Measurements from ENCODE around the gene MRAS. TPM values are rescaled to one million over a fixed set of nuclear protein-coding genes. Genes with fewer than 3 reads are reported as not detected.

Gene MRAS
- total RNA-seq: 2.7 and 18.7 TPM in 2 replicates

DNA sequence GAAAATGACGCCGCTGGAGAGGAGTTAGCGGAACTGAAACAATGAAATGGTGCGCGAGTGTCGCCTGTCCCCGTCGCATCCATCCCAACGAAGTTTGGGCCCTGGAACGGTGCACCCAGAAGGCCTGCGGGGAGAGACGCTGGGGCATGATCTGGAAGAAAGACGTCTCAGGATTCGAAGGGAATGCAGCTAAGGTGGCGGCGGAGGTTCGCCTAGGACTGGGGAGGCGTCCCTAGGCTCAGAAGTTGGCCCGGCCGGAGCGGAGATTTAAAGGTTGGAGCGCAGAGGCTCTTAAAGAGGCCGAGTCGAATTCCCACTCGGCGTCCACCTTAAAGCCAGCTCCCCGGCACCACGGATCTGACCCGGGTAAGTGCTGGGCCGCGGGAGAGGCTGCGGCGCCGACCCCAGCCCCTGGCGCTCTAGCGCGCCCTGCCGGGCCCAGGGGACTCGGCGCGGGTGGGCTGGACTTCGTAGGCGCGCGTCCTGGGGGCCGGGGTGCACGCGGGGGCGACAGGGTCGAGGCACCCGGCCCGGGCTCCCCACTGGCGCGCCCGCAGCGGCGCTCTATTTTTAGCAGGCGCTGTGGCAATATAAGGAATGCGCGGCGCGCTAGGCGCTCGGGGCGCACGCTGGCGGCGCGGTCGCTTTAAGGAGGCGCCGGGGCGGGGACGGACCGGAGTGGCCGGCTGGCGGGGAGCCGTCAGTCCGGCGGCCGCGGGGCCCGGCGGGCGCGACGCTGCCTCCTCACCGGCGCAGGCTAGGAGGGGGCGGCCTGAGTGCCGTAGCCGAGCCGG, at the start of gene MRAS:
Gene MRAS (plus strand): TSS at position 620 of the 794 bp plus-strand sequence. CDS start 24,305 bp downstream, outside the sequence.

DNA sequence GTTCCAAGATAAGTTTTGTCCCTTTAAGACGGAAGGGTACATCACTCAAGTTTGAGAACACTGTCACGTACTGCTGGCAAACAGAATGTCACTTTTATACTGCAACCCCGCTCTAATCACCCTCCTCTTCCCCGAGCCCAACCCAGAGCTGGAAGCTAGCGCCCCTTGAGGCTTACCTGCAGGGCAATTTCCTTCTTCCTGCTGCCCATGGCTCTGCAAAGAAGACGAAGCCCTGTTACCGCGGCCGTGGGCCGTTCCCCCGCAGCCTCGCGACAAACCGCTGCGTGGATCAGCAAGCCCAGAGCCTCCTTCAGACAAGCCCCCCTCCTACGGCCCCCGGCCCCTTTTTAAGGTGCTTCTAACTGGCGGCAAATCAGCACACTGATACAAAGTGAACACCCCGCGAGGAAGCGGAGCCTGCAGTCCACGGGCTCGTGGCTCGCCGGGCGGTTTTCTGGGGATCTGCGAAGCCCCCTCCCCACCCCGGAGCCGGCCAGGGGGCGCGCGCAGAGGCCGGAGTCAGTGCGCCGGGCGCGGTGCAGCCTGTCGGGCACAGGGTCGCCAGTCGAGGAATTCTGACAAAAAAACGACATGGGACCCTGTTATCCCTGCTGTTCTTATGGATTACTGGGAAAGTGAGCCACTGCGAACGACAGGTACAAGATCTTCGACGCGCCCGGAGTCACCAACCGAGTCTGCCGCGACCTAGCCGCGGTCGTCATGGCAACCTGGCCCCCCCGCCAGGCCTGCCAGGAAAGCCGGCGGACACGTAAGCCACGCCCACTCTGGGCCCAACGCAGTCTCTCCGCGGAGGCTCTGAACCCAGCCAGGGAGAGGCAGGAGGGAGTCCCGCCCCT, 19.0 kb upstream of the MRAS start, which contains the start of gene NME9:
Gene NME9 (minus strand): TSS at position 725 of the 857 bp plus-strand sequence. CDS start 516 bp downstream, at position 209.

DNA sequence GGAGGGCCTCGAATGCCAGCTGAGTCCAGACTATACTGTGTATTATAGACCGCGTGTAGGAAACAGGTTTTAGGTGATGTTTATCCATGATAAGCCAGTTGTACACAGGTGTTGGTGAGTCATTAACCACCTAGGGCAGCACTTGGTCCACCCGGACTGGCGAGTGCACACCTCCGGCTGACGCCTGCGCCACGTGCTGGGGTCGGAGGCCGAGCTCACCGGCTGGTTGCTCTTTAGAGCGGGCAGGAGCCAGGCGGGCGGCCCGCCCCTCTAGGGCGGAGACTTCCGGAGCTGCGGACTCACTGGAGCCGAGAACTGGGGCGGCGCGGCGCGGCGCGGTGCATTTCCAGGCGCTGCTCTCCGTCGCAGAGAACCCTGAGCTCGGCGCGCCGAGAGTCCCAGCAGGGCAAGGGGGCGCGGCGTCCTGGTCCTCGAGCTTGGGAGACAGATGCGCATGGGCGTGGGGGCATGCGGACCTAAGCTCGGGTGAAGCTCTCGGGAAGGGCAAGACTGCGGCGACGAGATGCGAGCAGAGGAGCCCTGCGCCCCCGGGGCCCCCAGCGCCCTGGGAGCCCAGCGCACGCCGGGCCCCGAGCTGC, 86.0 kb downstream of the MRAS start, which contains the start of gene ESYT3:
Gene ESYT3 (plus strand): TSS at position 341 of the 599 bp plus-strand sequence. CDS start 183 bp downstream, at position 524.

Other genes with a start within 250 kb of the MRAS start
- gene DZIP1L, start 233.0 kb upstream of the MRAS start, total RNA-seq: 0.34 and 1.3 TPM in 2 replicates
- gene A4GNT, start 216.2 kb upstream of the MRAS start, total RNA-seq: not detected in 2 replicates
- gene DBR1, start 173.7 kb upstream of the MRAS start, total RNA-seq: 16.1 and 18.7 TPM in 2 replicates
- gene ARMC8, start 161.3 kb upstream of the MRAS start, total RNA-seq: 43.1 and 54.0 TPM in 2 replicates
- gene NME9, start 18.7 kb upstream of the MRAS start, total RNA-seq: 0.21 TPM in 1 of 2 replicates, not detected in the other
- gene ESYT3, start 86.0 kb downstream of the MRAS start, total RNA-seq: 0.64 and 7.5 TPM in 2 replicates
- 22.4 and 22.6 TPM in 2 replicates for gene CEP70, start 245.7 kb downstream of the MRAS start, total RNA-seq

All from nasal cavity respiratory epithelium epithelial cell of viscerocranial mucosa (primary cell).